Esophagus muscularis mucosa (tissue), 3 donors: ENCODE results near the gene ASCL2.

ENCODE experiments used
- POLR2A ChIP-seq: fragments of 450-650 bp; IDR thresholded peaks from one replicate; pipeline ENCODE4 v1.6.1; 2017; ENCODE audit warnings: antibody characterized with exemption, moderate library complexity, mild to moderate bottlenecking, low read depth
- POLR2AphosphoS5 ChIP-seq, 2 donors: sonication (generic); formaldehyde crosslinking; IDR thresholded peaks; one replicate each; pipeline ENCODE4 v1.6.1; 2017; ENCODE audit warnings: antibody characterized with exemption in 2 of 2
- TF ChIP-seq, protein P1 (sequence below), 3 experiments: fragments of 200-600 bp in 2 of 3; fragments of 450-650 bp in 1 of 3; sonication (generic) in 2 of 3; IDR thresholded peaks; one replicate each; pipeline ENCODE4 v1.5.1; 2017 to 2019; ENCODE audit warnings: antibody characterized with exemption in 3 of 3, mild to moderate bottlenecking in 2 of 3, moderate library complexity in 1 of 3

DNA sequence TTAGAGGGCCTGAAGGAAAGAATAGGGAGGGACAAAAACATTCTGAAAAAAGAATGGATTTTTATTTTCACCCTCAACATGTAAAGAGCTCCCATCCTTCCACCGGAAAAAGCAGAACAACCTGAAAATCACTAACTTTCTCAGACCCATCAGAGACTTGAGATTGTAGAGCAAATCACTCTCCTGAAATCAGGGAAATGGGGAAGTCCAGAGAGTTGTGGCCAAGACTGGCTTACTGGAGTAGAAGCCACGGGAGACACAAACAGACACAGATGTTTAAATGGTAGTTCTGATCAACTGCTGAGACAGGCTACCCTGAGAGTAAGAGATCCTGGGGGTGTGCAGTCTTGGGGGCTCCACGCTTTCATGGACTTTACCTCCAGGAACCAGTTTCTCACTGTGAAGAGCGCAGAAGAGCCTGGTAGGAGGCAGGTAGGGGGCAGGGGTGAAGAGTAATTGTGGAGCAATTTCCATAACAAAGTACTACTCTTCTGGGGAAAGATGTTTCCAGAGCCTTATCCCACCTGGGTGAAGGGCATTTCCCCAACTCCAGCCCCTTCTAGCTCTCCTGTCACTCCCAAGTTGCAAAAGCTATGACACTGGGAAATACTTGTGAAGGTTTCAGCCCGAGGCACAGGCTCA is 47.1 kb downstream of the ASCL2 start:
- TF ChIP-seq, protein P1, sequence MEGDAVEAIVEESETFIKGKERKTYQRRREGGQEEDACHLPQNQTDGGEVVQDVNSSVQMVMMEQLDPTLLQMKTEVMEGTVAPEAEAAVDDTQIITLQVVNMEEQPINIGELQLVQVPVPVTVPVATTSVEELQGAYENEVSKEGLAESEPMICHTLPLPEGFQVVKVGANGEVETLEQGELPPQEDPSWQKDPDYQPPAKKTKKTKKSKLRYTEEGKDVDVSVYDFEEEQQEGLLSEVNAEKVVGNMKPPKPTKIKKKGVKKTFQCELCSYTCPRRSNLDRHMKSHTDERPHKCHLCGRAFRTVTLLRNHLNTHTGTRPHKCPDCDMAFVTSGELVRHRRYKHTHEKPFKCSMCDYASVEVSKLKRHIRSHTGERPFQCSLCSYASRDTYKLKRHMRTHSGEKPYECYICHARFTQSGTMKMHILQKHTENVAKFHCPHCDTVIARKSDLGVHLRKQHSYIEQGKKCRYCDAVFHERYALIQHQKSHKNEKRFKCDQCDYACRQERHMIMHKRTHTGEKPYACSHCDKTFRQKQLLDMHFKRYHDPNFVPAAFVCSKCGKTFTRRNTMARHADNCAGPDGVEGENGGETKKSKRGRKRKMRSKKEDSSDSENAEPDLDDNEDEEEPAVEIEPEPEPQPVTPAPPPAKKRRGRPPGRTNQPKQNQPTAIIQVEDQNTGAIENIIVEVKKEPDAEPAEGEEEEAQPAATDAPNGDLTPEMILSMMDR (IDR thresholded peaks at IDR 0.05) = no peak
- TF ChIP-seq POLR2A (no peak), POLR2AphosphoS5 (IDR thresholded peaks at IDR 0.05) (no peak)
